Activated CD8-positive, alpha-beta memory T cell treated with anti-CD3 and anti-CD28 coated beads, Interleukin-2, amount 50 U/mL, for 24 hours (primary cell): ENCODE measurements around the gene ITPRIPL2.

Experiments used
- DNase-seq: peaks from one replicate; pipeline ENCODE4 v3.0.0-alpha.2; 2020; ENCODE audit errors: extremely low read depth

Gene ITPRIPL2

DNA sequence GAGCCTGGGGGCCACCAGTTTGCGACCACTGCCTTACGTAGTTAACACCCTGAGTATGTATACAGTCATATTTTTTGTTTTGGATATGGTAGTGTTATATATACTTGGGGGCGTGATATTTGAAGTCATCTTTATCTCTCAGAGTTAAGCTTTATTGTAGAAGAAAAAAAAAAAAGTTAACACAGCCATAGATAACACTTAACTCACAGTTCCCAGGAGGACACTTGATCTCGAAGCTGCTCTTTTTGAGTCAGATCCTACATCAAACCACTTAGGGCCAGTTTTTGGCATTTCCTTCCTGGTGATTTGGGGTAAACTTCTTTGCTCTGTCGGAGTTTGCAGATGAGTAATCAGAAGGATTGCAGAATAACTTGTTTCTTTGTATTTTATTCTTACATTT is 5.8 kb downstream of the ITPRIPL2 start:
- no peak for DNase-seq

DNA sequence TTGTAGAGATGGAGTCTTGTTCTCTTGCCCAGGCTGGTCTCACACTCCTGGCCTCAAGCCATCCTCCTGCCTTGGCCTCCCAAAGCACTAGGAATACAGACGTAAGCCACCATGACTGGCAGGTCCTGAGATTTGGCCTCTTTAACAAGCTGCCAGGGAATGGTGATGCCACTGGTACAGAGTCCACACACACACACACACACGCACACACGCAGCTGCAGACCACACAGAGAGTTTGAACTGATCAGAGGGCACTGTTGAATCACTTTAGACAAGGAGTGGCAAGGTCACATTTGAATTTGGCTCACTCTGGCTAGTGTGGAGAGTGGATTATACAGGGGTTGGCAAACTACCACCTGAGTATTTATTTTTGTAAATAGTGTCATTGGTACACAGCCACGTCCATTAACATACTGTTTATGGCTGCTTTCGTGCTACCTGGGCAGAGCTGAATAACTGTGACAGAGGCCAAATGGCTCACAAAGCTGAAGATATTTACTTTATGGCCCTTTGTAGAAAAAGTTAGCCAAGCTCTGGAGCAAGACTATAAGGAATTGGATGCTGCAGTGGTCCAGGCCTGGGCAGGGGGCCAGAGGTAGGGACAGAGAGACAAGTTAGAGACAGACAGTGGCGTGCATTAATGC is 9.9 kb downstream of the ITPRIPL2 start:
- no peak for DNase-seq

DNA sequence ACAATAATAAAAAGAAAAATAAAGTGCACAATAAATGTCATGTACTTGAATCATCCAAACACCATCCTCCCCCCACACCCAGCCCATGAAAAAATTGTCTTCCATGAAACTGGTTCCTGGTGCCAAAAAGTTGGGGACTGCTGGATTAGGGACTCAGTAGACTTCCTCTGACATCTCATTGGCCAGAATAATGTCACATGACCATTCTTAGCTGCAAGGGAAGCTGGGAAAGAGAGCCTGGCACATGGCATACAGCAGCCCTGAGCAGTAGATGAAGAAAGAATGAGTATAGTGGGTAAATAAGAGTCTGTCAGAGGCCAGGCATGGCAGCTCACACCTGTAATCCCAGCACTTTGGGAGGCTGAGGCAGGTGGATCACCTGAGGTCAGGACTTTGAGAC is 12.5 kb downstream of the ITPRIPL2 start:
- no peak for DNase-seq

DNA sequence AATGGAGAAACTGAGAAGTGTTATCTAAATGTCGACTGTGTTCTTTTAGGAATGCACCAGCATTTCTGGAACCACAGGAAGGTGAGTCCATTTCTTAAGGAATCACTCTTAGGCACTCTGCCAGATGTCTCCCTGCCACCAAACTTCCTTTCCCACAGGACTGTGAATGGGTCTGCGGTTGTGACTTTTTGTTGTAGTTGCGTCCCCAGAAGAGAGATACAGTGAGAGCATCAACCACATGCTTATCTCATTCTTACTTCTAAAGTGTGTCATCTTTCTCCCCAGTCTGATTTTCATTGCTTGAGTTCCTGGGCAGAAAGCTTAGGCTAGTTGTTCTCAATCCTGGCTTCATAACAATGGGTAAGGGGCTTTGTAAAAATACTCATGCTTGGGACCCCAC is 13.4 kb downstream of the ITPRIPL2 start:
- DNase-seq = no peak

DNA sequence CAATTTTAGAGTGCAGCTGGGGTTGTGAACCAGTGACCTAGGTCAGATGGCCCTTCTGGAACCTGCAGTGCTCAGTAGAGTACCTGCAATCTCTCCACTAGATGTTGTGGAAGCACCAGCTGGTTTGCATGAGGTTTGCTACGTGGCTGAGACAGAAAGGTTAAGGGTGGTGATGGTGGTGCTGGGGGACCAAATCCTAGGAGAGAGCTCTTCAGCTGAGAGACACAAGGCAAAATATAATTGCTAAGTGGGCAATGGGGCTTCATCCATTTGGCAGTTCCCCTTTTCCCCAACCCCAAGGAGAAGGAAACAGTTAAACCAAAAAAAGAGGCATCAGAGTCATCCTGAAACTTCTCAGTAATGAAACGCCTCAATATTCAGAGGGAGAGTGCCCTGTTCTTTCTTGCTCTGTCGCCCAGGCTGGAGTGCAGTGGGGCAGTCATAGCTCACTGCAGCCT is 13.9 kb downstream of the ITPRIPL2 start:
- no peak for DNase-seq

DNA sequence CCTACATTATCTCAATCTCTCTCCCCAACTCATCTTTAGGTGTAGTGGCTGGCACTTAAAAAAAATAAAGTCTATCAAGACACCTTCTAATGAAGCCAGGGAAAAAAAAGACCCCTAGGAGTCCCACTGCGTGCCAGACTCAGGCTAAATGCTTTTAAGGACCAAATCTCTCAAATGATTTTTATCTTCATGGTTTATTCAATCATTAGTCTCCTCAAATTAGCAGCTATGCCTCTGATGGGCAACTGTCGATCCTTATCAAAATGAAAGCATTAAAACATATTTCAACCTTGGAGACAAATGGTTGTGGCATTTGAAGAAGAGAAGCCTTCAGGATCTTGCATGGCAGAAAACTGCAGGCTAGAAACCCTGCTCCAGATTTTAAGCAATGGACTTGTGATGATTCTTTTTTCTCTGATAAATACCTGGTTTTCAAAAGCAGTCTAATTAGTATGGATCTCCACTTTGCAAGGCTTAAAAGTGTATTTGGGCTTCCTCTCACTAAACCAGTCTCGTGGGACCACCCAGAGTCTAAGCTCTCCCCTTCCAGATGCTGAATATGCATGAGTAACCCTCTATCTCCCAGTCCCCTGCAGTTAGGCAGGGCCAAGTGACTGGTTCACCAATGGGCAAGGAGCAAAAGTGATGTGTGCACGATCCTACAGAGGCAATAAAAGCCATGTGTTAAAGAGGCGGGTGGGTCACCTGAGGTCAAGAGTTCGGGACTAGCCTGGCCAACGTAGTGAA is 14.9 kb downstream of the ITPRIPL2 start:
- no peak for DNase-seq

DNA sequence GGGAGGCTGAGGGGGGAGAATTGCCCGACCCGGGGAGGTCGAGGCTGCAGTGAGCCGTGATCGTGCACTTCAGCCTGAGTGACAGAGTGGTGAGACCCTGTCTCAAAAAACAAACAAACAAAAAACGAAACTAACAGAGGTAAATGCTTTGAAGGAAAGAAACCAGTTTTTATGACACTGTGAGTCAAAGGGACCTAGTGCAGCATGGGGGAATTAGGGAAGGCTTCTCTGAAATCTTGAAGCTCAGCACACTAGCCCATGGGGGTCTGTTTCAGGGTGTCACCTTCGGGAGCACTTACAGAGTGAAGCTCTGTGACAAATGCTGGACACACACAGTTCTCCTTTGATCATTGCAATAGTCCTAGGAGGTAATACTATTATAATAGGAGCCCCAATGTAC is 16.6 kb downstream of the ITPRIPL2 start:
- DNase-seq = no peak

DNA sequence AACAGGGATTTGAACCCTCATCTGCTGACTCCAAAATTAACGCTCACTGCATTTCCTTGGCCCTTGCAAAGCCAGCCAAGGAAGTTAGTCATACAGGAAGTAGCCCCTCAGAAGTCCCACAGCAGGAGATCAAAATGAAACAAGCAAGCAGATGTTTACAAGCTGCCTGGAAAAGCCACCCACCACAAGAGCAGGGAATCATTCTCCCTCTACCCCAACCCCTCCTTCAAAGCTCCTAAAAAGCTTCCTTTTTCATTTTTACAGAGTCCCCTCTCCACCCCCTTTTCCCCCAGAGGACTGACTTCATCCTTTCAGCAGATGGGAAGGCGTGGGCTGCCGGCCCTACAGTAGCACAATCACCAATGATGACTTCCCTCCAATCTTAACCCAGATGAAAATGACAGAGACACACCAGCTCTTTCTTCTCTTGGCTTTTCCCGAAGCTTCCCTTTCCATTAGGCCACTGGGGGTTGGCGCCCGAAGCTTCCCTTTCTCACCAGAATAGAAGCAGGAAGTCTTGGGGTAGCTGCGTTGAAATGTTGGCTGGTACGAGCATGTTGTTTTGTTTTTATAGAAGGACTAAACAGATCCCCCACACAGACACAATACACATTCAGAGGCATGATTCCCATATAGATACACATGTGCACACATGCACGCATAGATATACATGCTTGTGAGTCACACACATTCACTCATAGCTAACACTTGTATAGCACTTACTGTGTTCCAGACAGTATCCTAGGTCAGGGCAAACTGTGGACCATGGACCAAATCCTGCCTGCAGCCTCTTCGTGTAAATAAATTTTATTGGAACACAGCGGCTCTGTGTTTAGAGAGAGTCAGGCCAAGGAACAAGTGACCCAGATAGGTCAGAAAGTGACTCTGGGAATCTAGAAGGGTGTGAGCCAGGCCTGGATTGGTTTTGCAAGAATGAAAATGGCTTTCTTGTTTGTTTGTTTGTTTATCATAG is 17.4 kb downstream of the ITPRIPL2 start:
- DNase-seq = no peak

DNA sequence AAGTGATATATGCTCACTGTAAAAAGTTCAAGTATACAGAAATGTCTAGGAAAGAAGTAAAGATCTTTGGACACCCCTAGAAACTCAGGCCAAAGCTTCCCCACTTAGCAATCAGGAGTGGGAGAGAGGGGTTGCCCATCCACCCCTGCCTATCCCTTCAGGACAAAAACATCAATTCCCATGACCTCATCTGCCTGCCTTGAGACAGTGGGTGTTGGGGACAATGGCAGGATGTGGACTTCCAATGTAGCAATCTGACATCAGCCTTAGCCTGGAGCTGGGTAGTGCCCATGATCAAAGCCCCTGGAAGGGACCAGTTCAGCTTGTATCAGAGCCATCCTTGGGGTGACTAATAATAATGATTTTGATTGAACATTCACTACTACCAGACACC is 18.1 kb downstream of the ITPRIPL2 start:
- DNase-seq = no peak

DNA sequence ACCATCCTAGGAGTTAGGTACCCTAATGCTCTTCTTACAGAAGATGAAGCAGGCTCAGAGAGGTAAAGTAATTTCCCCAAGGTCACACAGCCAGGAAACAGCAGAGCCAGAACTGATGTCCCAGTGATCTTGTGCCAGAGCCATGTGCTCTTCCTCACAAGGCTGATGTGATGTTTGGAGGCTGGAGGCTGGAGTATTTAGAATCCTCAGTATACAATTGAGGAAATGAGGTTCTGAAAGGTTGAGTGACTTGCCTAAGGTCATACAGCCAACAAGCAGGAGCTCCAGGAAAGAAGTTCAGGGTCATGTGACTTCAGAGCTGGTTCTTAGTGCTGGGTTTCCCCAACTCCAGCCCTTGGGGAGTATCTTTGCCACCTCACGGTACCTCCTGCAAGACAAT is 18.5 kb downstream of the ITPRIPL2 start:
- no peak for DNase-seq

DNA sequence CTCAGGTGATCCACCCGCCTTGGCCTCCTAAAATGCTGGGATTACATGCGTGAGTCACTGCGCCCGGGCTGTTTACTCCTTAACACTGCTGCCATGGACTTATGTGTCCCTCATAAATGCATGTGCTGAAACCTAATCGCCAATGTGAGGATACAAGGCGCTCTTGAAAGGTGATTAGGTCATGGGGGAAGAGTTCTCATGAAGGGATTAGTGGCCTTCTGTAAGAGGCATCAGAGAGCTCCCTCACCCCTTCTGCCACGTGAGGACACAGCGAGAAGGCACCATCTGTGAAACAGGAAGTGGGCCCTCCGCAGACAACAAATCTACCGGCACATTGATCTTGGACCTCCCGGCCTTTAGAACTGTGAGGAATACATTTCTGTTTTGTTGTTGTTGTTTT is 19.1 kb downstream of the ITPRIPL2 start:
- no peak for DNase-seq

DNA sequence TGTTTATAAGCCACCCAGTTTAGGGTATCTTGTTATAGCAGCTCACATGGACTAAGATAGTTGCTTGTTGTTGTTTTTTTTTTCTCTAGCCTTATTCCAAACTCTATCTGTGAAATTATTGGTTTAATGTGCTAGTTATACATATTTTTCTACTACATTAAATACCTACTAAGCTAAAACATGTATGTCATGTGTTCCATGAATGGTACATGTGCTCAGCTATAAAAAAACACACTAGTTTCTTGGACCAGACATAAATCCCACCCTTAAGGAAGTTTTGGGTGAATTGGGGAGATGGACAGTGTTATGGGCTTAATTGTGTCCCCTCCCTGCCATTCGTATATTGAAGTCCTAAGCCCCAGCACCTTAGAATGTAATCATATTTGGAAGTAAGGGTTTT is 19.8 kb downstream of the ITPRIPL2 start:
- DNase-seq = no peak

DNA sequence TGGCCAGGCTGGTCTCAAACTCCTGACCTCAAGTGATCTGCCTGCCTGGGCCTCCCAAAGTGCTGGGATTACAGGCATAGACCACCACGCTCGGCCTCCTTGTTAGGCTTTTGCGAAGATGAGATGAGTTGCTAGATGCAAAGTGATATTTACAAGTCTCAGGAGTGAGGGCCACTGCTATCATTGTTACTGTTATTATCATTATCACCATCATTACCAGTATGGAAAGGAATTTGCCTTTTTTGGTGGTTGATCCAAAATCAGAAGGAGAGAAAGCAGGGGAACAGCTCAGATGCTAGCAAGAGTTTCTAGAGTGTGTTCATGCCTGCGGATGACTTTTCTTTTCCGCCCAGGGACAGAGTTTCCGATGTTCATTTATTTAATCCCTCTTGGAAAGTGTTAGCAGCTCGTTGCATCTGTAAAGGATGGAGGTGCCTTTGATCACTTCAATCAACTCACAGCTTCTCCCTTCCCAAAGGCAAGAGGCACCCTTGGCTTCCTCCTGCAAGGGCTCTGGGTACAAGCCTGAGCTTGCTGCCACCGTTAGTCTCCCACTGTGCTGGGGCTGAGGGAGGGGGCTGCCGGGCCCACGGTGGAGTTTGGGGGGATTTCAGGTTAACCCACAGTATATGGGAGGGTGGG is 21.6 kb downstream of the ITPRIPL2 start:
- no peak for DNase-seq

DNA sequence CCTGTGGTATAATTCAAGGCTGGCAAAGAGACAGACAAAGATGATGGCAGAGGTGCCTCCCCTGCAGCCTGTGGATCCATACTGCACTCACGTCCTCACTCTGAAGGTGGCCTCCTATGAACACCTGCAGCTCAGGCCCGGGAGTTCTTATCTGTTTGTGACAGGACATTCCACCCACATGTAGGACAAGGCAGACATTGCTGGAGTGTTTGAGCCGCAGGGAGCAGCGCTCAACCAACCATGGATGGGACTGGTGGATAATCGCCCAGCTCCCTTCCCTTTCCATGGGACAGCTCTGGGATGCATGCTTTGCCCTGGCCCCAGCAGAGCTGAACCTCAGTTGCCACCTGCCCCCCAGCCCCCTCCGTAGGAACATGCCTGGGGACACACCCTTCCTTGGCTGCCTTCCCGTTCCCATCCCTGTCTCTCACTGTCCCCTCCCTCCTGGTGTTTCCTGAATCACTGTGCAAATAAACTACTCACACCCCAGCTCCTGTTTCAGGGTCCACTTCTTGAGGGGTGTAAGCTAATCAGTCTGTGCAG is 22.2 kb downstream of the ITPRIPL2 start:
- no peak for DNase-seq

DNA sequence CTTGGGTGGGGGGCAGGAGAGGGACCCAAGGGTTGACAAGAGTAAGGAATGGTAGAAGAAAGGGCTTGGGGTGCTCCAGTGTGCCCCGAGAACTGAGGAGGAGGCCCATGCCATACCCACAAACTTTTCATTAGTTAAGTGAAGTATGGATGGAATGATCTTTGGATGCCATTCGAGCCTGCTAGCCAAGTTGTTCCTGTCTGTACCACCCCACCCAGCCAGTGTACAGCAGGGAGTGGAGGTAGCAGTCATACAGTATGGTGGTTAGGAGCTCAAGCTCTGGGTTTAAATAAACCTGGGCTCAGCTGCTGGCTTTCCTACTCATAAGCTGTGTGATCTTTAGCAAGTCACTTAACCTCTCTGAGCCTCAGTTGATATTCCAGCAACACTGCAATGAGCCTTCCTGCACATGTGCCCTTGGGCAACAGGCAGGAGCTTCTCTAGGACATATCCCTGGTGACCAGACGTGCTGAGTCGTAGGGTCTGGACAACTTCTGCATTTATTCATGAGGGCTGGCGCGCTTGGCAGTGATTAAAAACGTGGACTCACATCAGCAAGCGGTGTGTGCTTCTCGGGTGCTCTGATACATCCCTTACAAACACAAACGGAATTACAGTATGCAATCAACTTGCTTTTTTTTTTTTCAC is 22.9 kb downstream of the ITPRIPL2 start:
- DNase-seq = no peak

DNA sequence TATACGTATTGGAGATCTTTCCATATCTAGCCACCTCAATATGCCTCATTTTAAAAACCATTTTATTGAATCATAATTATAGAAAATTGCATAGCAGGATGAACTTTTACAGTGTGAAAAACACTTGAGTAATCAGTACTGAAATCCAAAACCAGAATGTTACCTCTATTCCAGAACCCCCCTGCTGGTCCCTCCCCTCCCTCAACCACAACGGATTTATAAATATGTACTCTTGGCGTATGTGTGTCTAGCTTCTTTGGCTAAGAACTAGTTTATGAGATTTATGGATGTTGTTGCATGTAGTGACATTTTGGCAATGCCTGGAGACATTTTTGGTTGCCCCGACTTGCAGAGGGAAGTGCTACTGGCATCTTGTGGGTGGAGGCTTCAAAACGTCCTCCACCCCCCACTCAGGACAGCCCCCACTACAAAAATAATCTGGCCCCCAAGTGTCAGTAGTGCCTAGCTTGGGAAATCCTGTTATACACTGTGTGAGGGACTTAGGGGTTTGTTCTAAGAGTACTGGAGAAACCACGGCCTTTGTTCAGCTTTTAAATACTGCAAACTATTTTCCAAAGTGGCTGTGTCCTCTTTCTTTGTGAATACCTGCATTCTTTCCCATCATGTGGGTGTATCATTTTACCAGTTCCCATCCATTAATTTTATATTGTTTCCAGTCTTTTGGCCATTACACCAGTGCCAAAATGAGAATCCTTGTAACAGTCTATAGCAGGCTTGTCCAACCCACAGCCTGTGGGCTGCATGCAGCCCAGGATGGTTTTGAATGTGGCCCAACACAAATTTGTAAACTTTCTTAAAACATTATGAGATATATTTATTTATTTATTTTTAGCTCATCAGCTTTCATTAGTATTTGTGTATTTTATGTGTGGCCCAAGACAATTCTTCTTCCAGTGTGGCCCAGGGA is 23.7 kb downstream of the ITPRIPL2 start:
- DNase-seq = no peak

DNA sequence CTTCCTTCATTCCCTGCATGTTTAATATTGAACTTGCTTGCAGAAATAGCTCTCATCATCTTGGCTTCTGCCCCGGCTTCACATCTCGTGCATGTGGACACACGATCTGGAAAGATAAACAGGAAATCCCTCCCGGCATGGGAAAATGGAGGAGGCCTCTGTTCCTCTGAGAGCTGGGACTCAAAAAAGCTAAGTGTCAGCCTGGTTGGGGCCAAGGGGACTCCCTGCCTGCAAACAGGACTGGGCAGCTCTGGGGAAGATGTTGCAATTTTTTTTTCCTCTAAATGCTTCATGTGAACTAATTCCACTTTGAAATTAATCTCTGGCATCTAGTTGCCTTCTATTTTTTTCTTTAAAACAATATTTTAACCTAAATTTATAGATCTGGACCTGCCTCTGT is 24.8 kb downstream of the ITPRIPL2 start:
- no peak for DNase-seq

DNA sequence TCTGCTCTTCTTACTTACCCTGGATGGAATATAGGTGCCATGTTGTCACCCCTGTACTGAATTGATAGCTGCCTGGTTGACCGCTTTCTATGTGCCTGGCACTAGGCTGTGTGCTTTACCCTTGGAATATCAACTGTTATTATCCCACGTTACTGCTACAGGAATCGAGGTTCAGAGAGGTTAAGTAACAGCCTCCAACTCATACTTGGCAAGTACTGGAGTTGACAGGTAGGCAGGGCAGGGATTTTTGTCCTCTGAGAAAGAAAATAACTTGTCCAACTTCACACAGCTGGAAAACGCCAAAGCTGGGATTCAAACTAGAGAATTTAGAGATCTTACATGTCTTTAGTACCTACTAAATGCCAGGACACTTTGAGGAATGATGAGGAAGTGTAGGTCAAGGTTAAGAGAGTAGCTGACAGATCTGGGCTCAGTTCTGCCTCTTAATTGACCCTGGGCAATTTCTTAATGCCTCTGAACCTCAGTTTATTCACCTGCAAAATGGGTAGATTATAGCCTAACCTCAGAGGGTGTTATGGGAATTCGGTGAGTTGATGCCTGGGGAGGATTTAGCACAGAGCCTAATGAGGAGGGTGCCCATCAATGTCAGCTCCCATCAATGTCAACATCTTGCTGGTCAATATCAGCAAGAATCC is 25.8 kb downstream of the ITPRIPL2 start:
- DNase-seq = no peak

DNA sequence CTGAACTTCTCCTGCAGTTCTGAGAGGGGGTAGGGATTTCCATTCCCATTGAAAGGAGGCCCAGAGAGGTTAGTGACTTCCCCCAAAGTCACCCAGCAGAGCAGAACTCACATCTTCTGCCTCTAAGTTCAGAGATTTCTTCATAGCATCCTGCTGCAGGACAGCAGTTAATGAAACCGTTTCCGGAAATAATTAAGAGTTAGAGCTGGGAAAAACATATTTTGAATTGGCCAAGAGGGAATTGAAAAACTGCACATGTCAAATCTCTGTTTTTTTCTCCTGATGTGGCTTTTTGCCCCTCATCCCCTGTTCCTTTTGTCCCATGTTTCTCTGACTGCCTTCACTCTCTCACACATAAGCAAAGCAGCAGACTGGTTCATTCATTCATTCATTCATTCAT is 26.6 kb downstream of the ITPRIPL2 start:
- DNase-seq = no peak
